Measurements from ENCODE around the gene RHOXF2B. TPM values are rescaled to one million over a fixed set of nuclear protein-coding genes. Genes with fewer than 3 reads are reported as not detected.
"Not testable (repeated sequence)": the region's sequence is repeated elsewhere in the genome, so short reads cannot be mapped to it uniquely, and the experiment has no call there.

Gene RHOXF2B
- total RNA-seq, 1 donor from 2014 or later = not detected

DNA sequence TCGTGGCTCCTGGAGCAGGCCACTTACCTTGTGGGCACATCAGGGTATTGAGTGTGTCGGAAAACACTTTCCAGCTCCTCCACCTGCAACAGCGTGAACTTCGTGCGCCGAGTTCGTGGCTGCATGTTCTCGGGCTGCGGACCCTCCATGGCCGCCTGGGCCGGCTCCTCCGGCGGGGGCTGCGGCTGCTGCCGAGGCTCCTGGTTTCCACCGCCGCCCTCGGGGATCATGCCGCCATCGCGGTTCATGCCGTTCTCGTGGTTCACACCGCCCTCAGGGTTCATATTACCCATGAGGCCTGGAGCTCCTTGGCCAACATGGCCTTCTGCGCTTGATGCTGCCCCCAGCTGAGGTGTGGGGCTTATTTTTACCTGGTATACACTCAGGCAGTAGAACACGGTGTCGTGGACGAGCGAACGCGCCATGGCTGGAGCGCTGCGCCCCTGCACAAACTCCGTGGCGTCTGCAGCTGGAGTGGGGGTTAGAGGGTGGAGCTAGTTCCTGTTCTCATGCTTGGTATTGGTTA lies 38.0 kb upstream of the RHOXF2B start, which contains the start of gene RHOXF1:
TSS of gene RHOXF1 (minus strand) at position 476 of the 526 bp plus-strand sequence. CDS start at position 425, 51 bp downstream.
- Mint-ChIP-seq H3K9me3 (ENCODE audit: unreplicated experiment) (no peaks in the 10 kb centered on the region), H3K4me3 (ENCODE audit: unreplicated experiment) (no peak within 1 kb of the TSS)
- H3K4me1 ChIP-seq (ENCODE audit: insufficient read depth, low read length) = no peaks in the 10 kb centered on the region

DNA sequence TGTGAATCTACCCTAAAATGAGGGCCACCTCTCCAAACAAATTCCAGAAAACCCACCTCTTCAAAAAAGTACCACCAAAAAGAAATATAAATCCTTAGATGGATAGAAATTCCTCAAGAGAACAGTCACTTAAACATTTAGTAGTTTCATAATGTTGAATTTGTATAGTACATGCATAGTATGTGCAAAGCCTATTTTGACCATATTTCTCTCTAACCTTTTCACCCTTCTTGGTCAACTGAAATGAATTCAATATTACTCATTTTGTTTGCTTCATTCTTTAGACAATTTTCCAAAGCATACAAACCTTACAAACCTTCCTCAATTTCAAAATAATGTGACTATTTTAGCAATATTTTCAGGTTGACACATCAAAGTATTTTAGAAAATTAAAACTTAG lies 34.1 kb upstream of the RHOXF2B start:
- no peak overlapping the region for H3K4me2 ChIP-seq (ENCODE audit: low read length)
- Mint-ChIP-seq H3K4me1 (ENCODE audit: low read depth, unreplicated experiment) (no peaks in the 10 kb centered on the region), H3K36me3 (ENCODE audit: low read depth, unreplicated experiment) (no peaks in the 10 kb centered on the region), H3K27me3 (ENCODE audit: low read depth, unreplicated experiment) (no peaks in the 10 kb centered on the region), H3K4me3 (ENCODE audit: unreplicated experiment) (no peak overlapping the region), H3K9me3 (ENCODE audit: unreplicated experiment) (no peaks in the 10 kb centered on the region), H3K27ac (ENCODE audit: unreplicated experiment) (no peak overlapping the region)
- H3K4me1 ChIP-seq (ENCODE audit: insufficient read depth, low read length) = no peaks in the 10 kb centered on the region
- no peak overlapping the region for H3K4me3 ChIP-seq (ENCODE audit: insufficient read depth, low read depth, low read length)
- no peaks in the 10 kb centered on the region for H3K79me2 ChIP-seq (ENCODE audit: insufficient read depth, low read length)
- no peak overlapping the region for H2AFZ ChIP-seq (ENCODE audit: low read depth, low read length)
- H3K27me3 ChIP-seq (ENCODE audit: insufficient read depth, low read length) = no peaks in the 10 kb centered on the region
- H3K36me3 ChIP-seq (ENCODE audit: insufficient read depth, low read length) = no peaks in the 10 kb centered on the region
- H3K9ac ChIP-seq (ENCODE audit: low read length) = no peak overlapping the region
- no peak for TF ChIP-seq EZH2 (IDR thresholded peaks at IDR 0.05; ENCODE audit: insufficient read depth, low read length)
- TF ChIP-seq, protein P1, sequence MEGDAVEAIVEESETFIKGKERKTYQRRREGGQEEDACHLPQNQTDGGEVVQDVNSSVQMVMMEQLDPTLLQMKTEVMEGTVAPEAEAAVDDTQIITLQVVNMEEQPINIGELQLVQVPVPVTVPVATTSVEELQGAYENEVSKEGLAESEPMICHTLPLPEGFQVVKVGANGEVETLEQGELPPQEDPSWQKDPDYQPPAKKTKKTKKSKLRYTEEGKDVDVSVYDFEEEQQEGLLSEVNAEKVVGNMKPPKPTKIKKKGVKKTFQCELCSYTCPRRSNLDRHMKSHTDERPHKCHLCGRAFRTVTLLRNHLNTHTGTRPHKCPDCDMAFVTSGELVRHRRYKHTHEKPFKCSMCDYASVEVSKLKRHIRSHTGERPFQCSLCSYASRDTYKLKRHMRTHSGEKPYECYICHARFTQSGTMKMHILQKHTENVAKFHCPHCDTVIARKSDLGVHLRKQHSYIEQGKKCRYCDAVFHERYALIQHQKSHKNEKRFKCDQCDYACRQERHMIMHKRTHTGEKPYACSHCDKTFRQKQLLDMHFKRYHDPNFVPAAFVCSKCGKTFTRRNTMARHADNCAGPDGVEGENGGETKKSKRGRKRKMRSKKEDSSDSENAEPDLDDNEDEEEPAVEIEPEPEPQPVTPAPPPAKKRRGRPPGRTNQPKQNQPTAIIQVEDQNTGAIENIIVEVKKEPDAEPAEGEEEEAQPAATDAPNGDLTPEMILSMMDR (IDR thresholded peaks at IDR 0.05; ENCODE audit: insufficient read depth, low read depth, low read length) = no peak
- no peaks in the 10 kb centered on the region for H3K9me3 ChIP-seq (ENCODE audit: insufficient read depth, low read depth, low read length)
- no peaks in the 10 kb centered on the region for H4K20me1 ChIP-seq (ENCODE audit: insufficient read depth, low read length)
- H3K27ac ChIP-seq (ENCODE audit: low read depth, low read length) = no peak overlapping the region
- FAIRE-seq (peak; percentile 92), DNase-seq (ENCODE audit: low read depth) (no peak)

More for the DNA sequence above, 38.0 kb upstream of the RHOXF2B start, which contains the start of gene RHOXF1:
- DNase-seq (ENCODE audit: low read depth) (no peak), FAIRE-seq (no peak)
- Histone ChIP-seq H3K9me3 (ENCODE audit: insufficient read depth, low read depth, low read length) (no peaks in the 10 kb centered on the region), H3K36me3 (ENCODE audit: insufficient read depth, low read length) (no peaks in the 10 kb centered on the region), H3K27me3 (ENCODE audit: insufficient read depth, low read length) (no peaks in the 10 kb centered on the region), H3K4me3 (ENCODE audit: insufficient read depth, low read depth, low read length) (no peak within 1 kb of the TSS), H3K4me2 (ENCODE audit: low read length) (no peak within 1 kb of the TSS), H3K9ac (ENCODE audit: low read length) (no peak within 1 kb of the TSS), H2AFZ (ENCODE audit: low read depth, low read length) (no peak within 1 kb of the TSS), H4K20me1 (ENCODE audit: insufficient read depth, low read length) (no peaks in the 10 kb centered on the region), H3K79me2 (ENCODE audit: insufficient read depth, low read length) (no peaks in the 10 kb centered on the region), H3K27ac (ENCODE audit: low read depth, low read length) (no peak within 1 kb of the TSS)
- Mint-ChIP-seq H3K27me3 (ENCODE audit: low read depth, unreplicated experiment) (peaks cover 3% of the 10 kb centered on the region), H3K36me3 (ENCODE audit: low read depth, unreplicated experiment) (no peaks in the 10 kb centered on the region), H3K27ac (ENCODE audit: unreplicated experiment) (no peak within 1 kb of the TSS), H3K4me1 (ENCODE audit: low read depth, unreplicated experiment) (no peaks in the 10 kb centered on the region)
- TF ChIP-seq, protein P1 (IDR thresholded peaks at IDR 0.05; ENCODE audit: insufficient read depth, low read depth, low read length) = no peak
- no peak for TF ChIP-seq EZH2 (IDR thresholded peaks at IDR 0.05; ENCODE audit: insufficient read depth, low read length)

DNA sequence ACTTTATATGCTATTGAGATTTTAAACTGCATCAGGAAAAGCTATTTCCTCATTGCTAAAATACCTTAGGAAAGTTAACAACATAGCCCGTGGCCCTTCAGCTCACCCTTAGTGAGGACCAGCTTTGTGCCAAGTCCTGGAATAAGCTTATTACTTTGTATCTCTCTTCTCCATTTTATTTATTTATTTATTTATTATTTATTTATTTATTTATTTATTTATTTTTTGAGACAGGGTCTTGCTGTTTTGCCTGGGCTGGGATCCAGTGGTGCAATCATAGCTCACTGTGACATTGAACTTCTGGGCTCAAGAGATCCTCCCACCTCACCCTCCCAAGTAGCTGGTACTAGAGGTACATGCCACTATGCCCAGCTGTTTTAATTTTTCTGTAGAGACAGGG lies 31.9 kb upstream of the RHOXF2B start:
- no peaks in the 10 kb centered on the region for H3K4me1 Mint-ChIP-seq (ENCODE audit: low read depth, unreplicated experiment)
- H3K79me2 ChIP-seq (ENCODE audit: insufficient read depth, low read length) = no peaks in the 10 kb centered on the region
- H3K36me3 Mint-ChIP-seq (ENCODE audit: low read depth, unreplicated experiment) = no peaks in the 10 kb centered on the region
- H3K9me3 ChIP-seq (ENCODE audit: insufficient read depth, low read depth, low read length) = no peaks in the 10 kb centered on the region
- no peaks in the 10 kb centered on the region for H3K27me3 ChIP-seq (ENCODE audit: insufficient read depth, low read length)
- H3K27ac ChIP-seq (ENCODE audit: low read depth, low read length) = no peak overlapping the region
- H3K27me3 Mint-ChIP-seq (ENCODE audit: low read depth, unreplicated experiment) = no peaks in the 10 kb centered on the region
- H3K9ac ChIP-seq (ENCODE audit: low read length) = no peak overlapping the region
- H3K4me3 ChIP-seq (ENCODE audit: insufficient read depth, low read depth, low read length) = no peak overlapping the region
- H2AFZ ChIP-seq (ENCODE audit: low read depth, low read length) = no peak overlapping the region
- no peaks in the 10 kb centered on the region for H3K36me3 ChIP-seq (ENCODE audit: insufficient read depth, low read length)
- TF ChIP-seq EZH2 (IDR thresholded peaks at IDR 0.05; ENCODE audit: insufficient read depth, low read length) = no peak
- TF ChIP-seq, protein P1 (IDR thresholded peaks at IDR 0.05; ENCODE audit: insufficient read depth, low read depth, low read length) = no peak
- H3K9me3 Mint-ChIP-seq (ENCODE audit: unreplicated experiment) = no peaks in the 10 kb centered on the region
- no peaks in the 10 kb centered on the region for H4K20me1 ChIP-seq (ENCODE audit: insufficient read depth, low read length)
- H3K27ac Mint-ChIP-seq (ENCODE audit: unreplicated experiment) = no peak overlapping the region
- DNase-seq (ENCODE audit: low read depth) = no peak
- H3K4me1 ChIP-seq (ENCODE audit: insufficient read depth, low read length) = no peaks in the 10 kb centered on the region
- no peak overlapping the region for H3K4me2 ChIP-seq (ENCODE audit: low read length)
- no peak overlapping the region for H3K4me3 Mint-ChIP-seq (ENCODE audit: unreplicated experiment)
- no peak for FAIRE-seq

GRCh38 chrX:120104707-120105106 lies 27.2 kb upstream of the RHOXF2B start:
- H3K36me3 Mint-ChIP-seq (ENCODE audit: low read depth, unreplicated experiment); DNase-seq (ENCODE audit: low read depth); H3K36me3 ChIP-seq (ENCODE audit: insufficient read depth, low read length); H3K4me3 Mint-ChIP-seq (ENCODE audit: unreplicated experiment); H3K4me1 ChIP-seq (ENCODE audit: insufficient read depth, low read length); H3K4me1 Mint-ChIP-seq (ENCODE audit: low read depth, unreplicated experiment); H4K20me1 ChIP-seq (ENCODE audit: insufficient read depth, low read length); H3K27me3 ChIP-seq (ENCODE audit: insufficient read depth, low read length); H3K9me3 ChIP-seq (ENCODE audit: insufficient read depth, low read depth, low read length); H3K27ac Mint-ChIP-seq (ENCODE audit: unreplicated experiment); H3K79me2 ChIP-seq (ENCODE audit: insufficient read depth, low read length); H3K27ac ChIP-seq (ENCODE audit: low read depth, low read length); H3K4me3 ChIP-seq (ENCODE audit: insufficient read depth, low read depth, low read length); H3K9me3 Mint-ChIP-seq (ENCODE audit: unreplicated experiment); H2AFZ ChIP-seq (ENCODE audit: low read depth, low read length); H3K27me3 Mint-ChIP-seq (ENCODE audit: low read depth, unreplicated experiment); H3K4me2 ChIP-seq (ENCODE audit: low read length); H3K9ac ChIP-seq (ENCODE audit: low read length); FAIRE-seq: not testable (repeated sequence)

All from astrocyte (in vitro differentiated cells and primary cell).